NCI-H187 (cell line): Measurements from ENCODE around the gene LACTBL1.
A peak's percentile ranks its signal among the peaks of the same experiment; 100 is the strongest.
"Not testable (repeated sequence)": the region's sequence is repeated elsewhere in the genome, so short reads cannot be mapped to it uniquely, and the experiment has no call there.

Source experiments
- DNase-seq, 2 experiments: peaks; one replicate each; lab custom pipeline; 2025; lab: John Stamatoyannopoulos, UW

LACTBL1 gene

GRCh38 chr1:22976461-22977243 is 4.0 kb upstream of the LACTBL1 start:
- DNase-seq, result peak; percentile 12 to 76

GRCh38 chr1:22976127-22976460 is 3.4 kb upstream of the LACTBL1 start:
- DNase-seq, result no peak

- DNase-seq, result no peak
These were observed 3.0 kb upstream of the LACTBL1 start for GRCh38 chr1:22975694-22976093.

GRCh38 chr1:22971611-22972405 is 858 bp downstream of the LACTBL1 start:
- no peak for DNase-seq

GRCh38 chr1:22971161-22971560 is 1.5 kb downstream of the LACTBL1 start:
- DNase-seq, result no peak

- no peak for DNase-seq
These were observed 2.6 kb downstream of the LACTBL1 start for GRCh38 chr1:22970096-22970495.

- no peak for DNase-seq
These were observed 3.4 kb downstream of the LACTBL1 start for GRCh38 chr1:22969304-22969709.

GRCh38 chr1:22967833-22968232 is 4.8 kb downstream of the LACTBL1 start:
- DNase-seq, result no peak

- DNase-seq, result no peak
These were observed 6.4 kb downstream of the LACTBL1 start for GRCh38 chr1:22966309-22966708.

GRCh38 chr1:22963044-22963677 is 9.5 kb downstream of the LACTBL1 start:
- no peak for DNase-seq

- DNase-seq, result no peak
These were observed 10.1 kb downstream of the LACTBL1 start for GRCh38 chr1:22962558-22962957.

GRCh38 chr1:22959545-22960360 is 12.9 kb downstream of the LACTBL1 start:
- DNase-seq, result no peak

GRCh38 chr1:22958556-22958955 is 14.1 kb downstream of the LACTBL1 start:
- DNase-seq, result no peak

GRCh38 chr1:22957066-22957465 is 15.6 kb downstream of the LACTBL1 start:
- DNase-seq, result no peak

- DNase-seq, result no peak
These were observed 17.5 kb downstream of the LACTBL1 start for GRCh38 chr1:22955146-22955545.

GRCh38 chr1:22953740-22954141 is 18.9 kb downstream of the LACTBL1 start:
- DNase-seq, result no peak

- no peak for DNase-seq
These were observed 19.5 kb downstream of the LACTBL1 start for GRCh38 chr1:22953057-22953739.

- DNase-seq, result no peak
These were observed 20.0 kb downstream of the LACTBL1 start for GRCh38 chr1:22952694-22953056.

GRCh38 chr1:22951796-22952195 is 20.9 kb downstream of the LACTBL1 start:
- DNase-seq, result no peak

GRCh38 chr1:22949822-22950331 is 22.8 kb downstream of the LACTBL1 start:
- no peak for DNase-seq

- DNase-seq, result not testable (repeated sequence)
These were observed 27.5 kb downstream of the LACTBL1 start for GRCh38 chr1:22945171-22945570.
